ENCODE measurements around the gene C7orf25. TPM values are rescaled to one million over a fixed set of nuclear protein-coding genes. Genes with fewer than 3 reads are reported as not detected.

Gene C7orf25
- 1.5 and 7.0 TPM in 2 replicates for total RNA-seq (2014; rRNA removed; shearing (Covaris generic))

- peak; percentile 95 for DNase-seq (ENCODE audit: low spot score)
- in situ Hi-C loops (cut with HindIII; ENCODE audit: low sequenced_read_pairs), result no loop called here
These were observed at the start of gene C7orf25 for GRCh38 chr7:42911454-42912447. C7orf25 (minus strand) TSS chr7:42912070; CDS start chr7:42910900, 1,170 bp downstream.

- in situ Hi-C loops (cut with HindIII; ENCODE audit: low sequenced_read_pairs), result no loop called here
- no peak for DNase-seq (ENCODE audit: low spot score)
These were observed 49.3 kb upstream of the C7orf25 start for GRCh38 chr7:42961170-42961569.

GRCh38 chr7:42960762-42961161 lies 48.9 kb upstream of the C7orf25 start:
- in situ Hi-C loops (cut with HindIII; ENCODE audit: low sequenced_read_pairs), result no loop called here
- DNase-seq (ENCODE audit: low spot score), result no peak

GRCh38 chr7:42959549-42959948 lies 47.7 kb upstream of the C7orf25 start:
- in situ Hi-C loops (cut with HindIII; ENCODE audit: low sequenced_read_pairs), result no loop called here
- DNase-seq (ENCODE audit: low spot score), result no peak

GRCh38 chr7:42956062-42956461 lies 44.2 kb upstream of the C7orf25 start:
- in situ Hi-C loops (cut with HindIII; ENCODE audit: low sequenced_read_pairs), result no loop called here
- no peak for DNase-seq (ENCODE audit: low spot score)

- in situ Hi-C loops (cut with HindIII; ENCODE audit: low sequenced_read_pairs), result no loop called here
- no peak for DNase-seq (ENCODE audit: low spot score)
These were observed 42.1 kb upstream of the C7orf25 start for GRCh38 chr7:42953994-42954393.

- DNase-seq (ENCODE audit: low spot score), result no peak
- in situ Hi-C loops (cut with HindIII; ENCODE audit: low sequenced_read_pairs), result no loop called here
These were observed 40.5 kb upstream of the C7orf25 start for GRCh38 chr7:42952328-42952727.

GRCh38 chr7:42950417-42950816 lies 38.5 kb upstream of the C7orf25 start:
- in situ Hi-C loops (cut with HindIII; ENCODE audit: low sequenced_read_pairs), result no loop called here
- no peak for DNase-seq (ENCODE audit: low spot score)

- in situ Hi-C loops (cut with HindIII; ENCODE audit: low sequenced_read_pairs), result no loop called here
- DNase-seq (ENCODE audit: low spot score), result no peak
These were observed 35.7 kb upstream of the C7orf25 start for GRCh38 chr7:42947521-42947920.

- in situ Hi-C loops (cut with HindIII; ENCODE audit: low sequenced_read_pairs), result no loop called here
These were observed 34.7 kb upstream of the C7orf25 start for GRCh38 chr7:42946627-42946950.

GRCh38 chr7:42945821-42946626 lies 34.2 kb upstream of the C7orf25 start:
- in situ Hi-C loops (cut with HindIII; ENCODE audit: low sequenced_read_pairs), result no loop called here
- no peak for DNase-seq (ENCODE audit: low spot score)

More at GRCh38 chr7:42946627-42946950, 34.7 kb upstream of the C7orf25 start:
- no peak for DNase-seq (ENCODE audit: low spot score)

- in situ Hi-C loops (cut with HindIII; ENCODE audit: low sequenced_read_pairs), result no loop called here
- DNase-seq (ENCODE audit: low spot score), result peak; percentile 93
These were observed 29.3 kb upstream of the C7orf25 start for GRCh38 chr7:42940985-42941847.

GRCh38 chr7:42939457-42940240 lies 27.8 kb upstream of the C7orf25 start:
- in situ Hi-C loops (cut with HindIII; ENCODE audit: low sequenced_read_pairs), result no loop called here
- DNase-seq (ENCODE audit: low spot score), result no peak

GRCh38 chr7:42935861-42936260 lies 24.0 kb upstream of the C7orf25 start:
- no peak for DNase-seq (ENCODE audit: low spot score)
- in situ Hi-C loops (cut with HindIII; ENCODE audit: low sequenced_read_pairs), result no loop called here

- in situ Hi-C loops (cut with HindIII; ENCODE audit: low sequenced_read_pairs), result no loop called here
- DNase-seq (ENCODE audit: low spot score), result no peak
These were observed 22.4 kb upstream of the C7orf25 start for GRCh38 chr7:42934291-42934690.

- in situ Hi-C loops (cut with HindIII; ENCODE audit: low sequenced_read_pairs), result no loop called here
- DNase-seq (ENCODE audit: low spot score), result peak; percentile 41
These were observed 21.1 kb upstream of the C7orf25 start for GRCh38 chr7:42932811-42933591.

GRCh38 chr7:42931834-42932651 lies 20.2 kb upstream of the C7orf25 start, which contains the start of the genes MRPL32 and PSMA2:
MRPL32 (plus strand) TSS chr7:42932376; CDS start chr7:42932387, 11 bp downstream.
PSMA2 (minus strand) TSS chr7:42932174; CDS start chr7:42932158, 16 bp downstream.
- in situ Hi-C loops (cut with HindIII; ENCODE audit: low sequenced_read_pairs), result no loop called here
- DNase-seq (ENCODE audit: low spot score), result peak; percentile 99
